ENCODE measurements around the gene B4GALT5. TPM values are rescaled to one million over a fixed set of nuclear protein-coding genes. Genes with fewer than 3 reads are reported as not detected.
"Not testable (repeated sequence)": the region's sequence is repeated elsewhere in the genome, so short reads cannot be mapped to it uniquely, and the experiment has no call there.

The B4GALT5 gene
- total RNA-seq, 2 experiments from 2014 or later = 9.8 to 18.8 TPM

DNA sequence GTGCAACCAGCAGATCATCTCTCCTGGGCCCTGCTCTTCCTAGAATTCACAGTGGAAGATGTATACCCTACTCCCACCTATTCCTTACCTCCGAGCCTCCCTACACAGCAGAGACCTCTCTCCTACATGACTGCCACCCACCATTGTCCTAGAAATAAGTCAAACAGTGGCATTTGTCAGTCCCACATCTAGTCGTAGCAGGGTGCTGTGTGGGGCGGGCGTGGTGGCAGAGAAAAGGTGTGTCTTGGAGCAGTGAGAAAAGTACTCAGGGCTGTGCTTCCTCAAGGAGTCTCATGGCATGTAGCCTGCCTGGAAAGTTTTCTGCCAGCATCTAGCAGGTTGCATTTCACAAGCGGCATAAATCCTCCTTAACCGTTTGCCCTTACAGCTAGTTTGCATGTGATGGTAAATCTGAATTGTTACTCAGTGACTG, 86.3 kb downstream of the B4GALT5 start:
- Histone ChIP-seq H3K4me2 (ENCODE audit: low read length) (peak overlapping the region; percentile 65), H3K9me3 (ENCODE audit: low read length) (peaks cover 19% of the 10 kb centered on the region; the same call in 1 of the 2 replicates), H3K27ac (ENCODE audit: low read depth, low read length, poor library complexity, severe bottlenecking) (peak overlapping the region; percentile 85), H3K4me1 (ENCODE audit: insufficient read depth, low read length, poor library complexity, severe bottlenecking) (peaks cover 90% of the 10 kb centered on the region), H3K4me3 (ENCODE audit: low read depth, low read length, poor library complexity, severe bottlenecking) (peak overlapping the region; percentile 42), H3K36me3 (ENCODE audit: insufficient read depth, low read length) (peaks cover 17% of the 10 kb centered on the region), H2AFZ (ENCODE audit: low read length) (peak overlapping the region; percentile 97; the same call in 1 of the 2 replicates), H3K79me2 (ENCODE audit: insufficient read depth, low read depth, low read length) (peaks cover under 1% of the 10 kb centered on the region; the same call in 1 of the 2 replicates), H4K20me1 (ENCODE audit: insufficient read depth, low read length) (no peaks in the 10 kb centered on the region), H3K9me2 (ENCODE audit: insufficient read depth, low read length) (no peaks in the 10 kb centered on the region)
- no TSS peak for BruUV-seq (replicated peaks)
- ChIA-PET CTCF (ENCODE audit: unreplicated experiment) (no interaction called here), POLR2A (interaction anchor here (0.9 to 1.4 kb wide), 2 partner anchors 41 to 308 kb away, joined by 3 read pairs; no protein-coding TSS in a partner anchor)
- peak; percentile 61 for DNase-seq (ENCODE audit: low spot score)
- intact Hi-C loops (cut with micrococcal nuclease; ENCODE audit: unreplicated experiment) = loop anchor here (5.0 kb wide), 1 partner anchor 175 kb away; no protein-coding TSS in a partner anchor
- no peak for TF ChIP-seq EZH2phosphoT487 (IDR thresholded peaks at IDR 0.05; ENCODE audit: borderline replicate concordance, low read depth, low read length)
- TF ChIP-seq, protein P1, sequence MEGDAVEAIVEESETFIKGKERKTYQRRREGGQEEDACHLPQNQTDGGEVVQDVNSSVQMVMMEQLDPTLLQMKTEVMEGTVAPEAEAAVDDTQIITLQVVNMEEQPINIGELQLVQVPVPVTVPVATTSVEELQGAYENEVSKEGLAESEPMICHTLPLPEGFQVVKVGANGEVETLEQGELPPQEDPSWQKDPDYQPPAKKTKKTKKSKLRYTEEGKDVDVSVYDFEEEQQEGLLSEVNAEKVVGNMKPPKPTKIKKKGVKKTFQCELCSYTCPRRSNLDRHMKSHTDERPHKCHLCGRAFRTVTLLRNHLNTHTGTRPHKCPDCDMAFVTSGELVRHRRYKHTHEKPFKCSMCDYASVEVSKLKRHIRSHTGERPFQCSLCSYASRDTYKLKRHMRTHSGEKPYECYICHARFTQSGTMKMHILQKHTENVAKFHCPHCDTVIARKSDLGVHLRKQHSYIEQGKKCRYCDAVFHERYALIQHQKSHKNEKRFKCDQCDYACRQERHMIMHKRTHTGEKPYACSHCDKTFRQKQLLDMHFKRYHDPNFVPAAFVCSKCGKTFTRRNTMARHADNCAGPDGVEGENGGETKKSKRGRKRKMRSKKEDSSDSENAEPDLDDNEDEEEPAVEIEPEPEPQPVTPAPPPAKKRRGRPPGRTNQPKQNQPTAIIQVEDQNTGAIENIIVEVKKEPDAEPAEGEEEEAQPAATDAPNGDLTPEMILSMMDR (conservative IDR thresholded peaks at IDR 0.05; ENCODE audit: low read length) = no peak

DNA sequence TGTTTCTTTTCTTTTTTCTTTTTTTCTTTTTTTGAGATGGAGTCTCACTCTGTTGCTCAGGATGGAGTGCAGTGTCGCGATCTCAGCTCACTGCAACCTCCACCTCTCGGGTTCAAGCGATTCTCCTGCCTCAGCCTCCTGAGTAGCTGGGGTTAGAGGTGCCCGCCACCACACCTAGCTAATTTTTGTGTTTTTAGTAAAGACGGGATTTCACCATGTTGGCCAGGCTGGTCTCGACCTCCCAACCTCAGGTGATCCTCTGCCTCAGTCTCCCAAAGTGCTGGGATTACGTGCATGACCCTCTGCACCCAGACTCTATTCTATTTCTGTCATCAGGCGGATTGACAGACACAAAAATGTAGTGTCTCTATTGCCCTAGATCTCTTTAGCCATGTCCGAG, 88.7 kb downstream of the B4GALT5 start:
- POLR2A ChIA-PET = interaction anchor here (0.9 to 3.1 kb wide), 2 partner anchors 9 to 12 kb away, joined by 3 to 14 read pairs; no protein-coding TSS in a partner anchor
- H3K9me2 ChIP-seq (ENCODE audit: insufficient read depth, low read length); BruUV-seq (replicated peaks); CTCF ChIA-PET (ENCODE audit: unreplicated experiment); H4K20me1 ChIP-seq (ENCODE audit: insufficient read depth, low read length); DNase-seq (ENCODE audit: low spot score): not testable (repeated sequence)
- peak overlapping the region; percentile 97 for H2AFZ ChIP-seq (ENCODE audit: low read length)
- peaks cover 87% of the 10 kb centered on the region for H3K4me1 ChIP-seq (ENCODE audit: insufficient read depth, low read length, poor library complexity, severe bottlenecking)
- intact Hi-C loops (cut with micrococcal nuclease; ENCODE audit: unreplicated experiment) = loop anchor here (5.0 kb wide), 1 partner anchor 177 kb away; no protein-coding TSS in a partner anchor
- peak overlapping the region; percentile 28 for H3K4me3 ChIP-seq (ENCODE audit: low read depth, low read length, poor library complexity, severe bottlenecking)
- peak overlapping the region; percentile 65 for H3K4me2 ChIP-seq (ENCODE audit: low read length)
- peaks cover 10% of the 10 kb centered on the region; the same call in 1 of the 2 replicates for H3K79me2 ChIP-seq (ENCODE audit: insufficient read depth, low read depth, low read length)
- peaks cover 16% of the 10 kb centered on the region for H3K36me3 ChIP-seq (ENCODE audit: insufficient read depth, low read length)
- peak overlapping the region; percentile 85 for H3K27ac ChIP-seq (ENCODE audit: low read depth, low read length, poor library complexity, severe bottlenecking)
- H3K9me3 ChIP-seq (ENCODE audit: low read length) = peaks cover 17% of the 10 kb centered on the region; the same call in 1 of the 2 replicates

DNA sequence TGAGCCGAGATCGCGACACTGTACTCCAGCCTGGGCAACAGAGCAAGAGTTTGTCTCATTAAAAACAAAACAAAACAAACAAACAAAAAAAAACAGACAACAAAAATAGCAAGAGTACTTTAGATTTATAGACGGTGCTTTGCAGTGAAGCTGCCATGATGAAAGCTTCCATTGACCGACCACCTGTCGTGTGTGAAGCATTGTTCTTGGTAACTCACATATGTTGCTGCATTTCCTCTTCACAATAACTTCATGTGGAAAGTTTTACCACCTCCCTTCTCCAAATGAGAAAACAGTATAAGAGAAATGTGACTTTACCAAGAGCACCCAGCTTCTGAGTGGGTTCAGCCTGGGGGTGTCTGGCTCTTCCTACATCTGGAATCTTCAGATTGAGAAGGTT, 89.4 kb downstream of the B4GALT5 start:
- peaks cover 10% of the 10 kb centered on the region; the same call in 1 of the 2 replicates for H3K79me2 ChIP-seq (ENCODE audit: insufficient read depth, low read depth, low read length)
- peaks cover 87% of the 10 kb centered on the region for H3K4me1 ChIP-seq (ENCODE audit: insufficient read depth, low read length, poor library complexity, severe bottlenecking)
- peak; percentile 57 for DNase-seq (ENCODE audit: low spot score)
- peaks cover 10% of the 10 kb centered on the region for H3K36me3 ChIP-seq (ENCODE audit: insufficient read depth, low read length)
- H3K27ac ChIP-seq (ENCODE audit: low read depth, low read length, poor library complexity, severe bottlenecking) = peak overlapping the region; percentile 85
- ChIA-PET POLR2A (interaction anchor here (0.9 to 3.1 kb wide), 2 partner anchors 10 to 13 kb away, joined by 3 to 14 read pairs; no protein-coding TSS in a partner anchor), CTCF (ENCODE audit: unreplicated experiment) (no interaction called here)
- intact Hi-C loops (cut with micrococcal nuclease; ENCODE audit: unreplicated experiment) = no loop called here
- no peaks in the 10 kb centered on the region for H4K20me1 ChIP-seq (ENCODE audit: insufficient read depth, low read length)
- peak overlapping the region; percentile 15 for H3K4me3 ChIP-seq (ENCODE audit: low read depth, low read length, poor library complexity, severe bottlenecking)
- peak overlapping the region; percentile 65 for H3K4me2 ChIP-seq (ENCODE audit: low read length)
- H3K9me2 ChIP-seq (ENCODE audit: insufficient read depth, low read length) = no peaks in the 10 kb centered on the region
- TF ChIP-seq, protein P1 (conservative IDR thresholded peaks at IDR 0.05; ENCODE audit: low read length) = no peak
- no peak for TF ChIP-seq EZH2phosphoT487 (IDR thresholded peaks at IDR 0.05; ENCODE audit: borderline replicate concordance, low read depth, low read length)
- BruUV-seq (replicated peaks) = no TSS peak
- H2AFZ ChIP-seq (ENCODE audit: low read length) = peak overlapping the region; percentile 97
- peaks cover 10% of the 10 kb centered on the region; the same call in 1 of the 2 replicates for H3K9me3 ChIP-seq (ENCODE audit: low read length)
